Activated CD4-positive, alpha-beta memory T cell treated with anti-CD3 and anti-CD28 coated beads for 36 hours (primary cell): ENCODE measurements around the gene EFNA5. TPM values are rescaled to one million over a fixed set of nuclear protein-coding genes. Genes with fewer than 3 reads are reported as not detected.
A peak's percentile ranks its signal among the peaks of the same experiment; 100 is the strongest.

Experiments used
- CTCF ChIA-PET: fragments of 350-600 bp; sonication (Branson Sonifier 250); formaldehyde crosslinking; loops from one replicate; lab custom pipeline; 2021; ENCODE audit warnings: antibody characterized with exemption, inconsistent platforms; lab: Charles Lee
- POLR2A ChIA-PET: fragments of 350-600 bp; sonication (Branson Sonifier 250); formaldehyde crosslinking; loops from one replicate; lab custom pipeline; 2021; ENCODE audit warnings: antibody characterized with exemption; lab: Charles Lee
- DNase-seq: peaks from one replicate; pipeline ENCODE4 v3.0.0-alpha.2; 2020
- H3K27ac Mint-ChIP-seq: one replicate; pipeline ENCODE4 v1.8.0; 2021; ENCODE audit warnings: mixed read lengths
- H3K27me3 Mint-ChIP-seq: one replicate; pipeline ENCODE4 v1.8.0; 2021; ENCODE audit warnings: mixed read lengths
- H3K36me3 Mint-ChIP-seq: one replicate; pipeline ENCODE4 v1.8.0; 2021; ENCODE audit warnings: mixed read lengths
- H3K4me1 Mint-ChIP-seq: one replicate; pipeline ENCODE4 v1.8.0; 2021; ENCODE audit warnings: low read depth, mixed read lengths
- H3K4me3 Mint-ChIP-seq: one replicate; pipeline ENCODE4 v1.8.0; 2021; ENCODE audit warnings: mild to moderate bottlenecking, mixed read lengths
- H3K9me3 Mint-ChIP-seq: one replicate; pipeline ENCODE4 v1.8.0; 2021; ENCODE audit warnings: mixed read lengths
- intact Hi-C: fragments of 100-400 bp; cut with micrococcal nuclease; formaldehyde crosslinking; loops from one replicate; pipeline ENCODE4 v1.15.1; 2023
- total RNA-seq, 2 experiments: library from RNA; stranded (reverse); gene quantifications; one replicate each; pipeline ENCODE4 v1.2.3, GENCODE V29; 2021

The EFNA5 gene
- total RNA-seq, 2 experiments from 2014 or later = not detected

- POLR2A ChIA-PET = no interaction called here
- Mint-ChIP-seq H3K27ac (no peak overlapping the region), H3K4me3 (no peak overlapping the region), H3K9me3 (no peaks in the 10 kb centered on the region), H3K27me3 (no peaks in the 10 kb centered on the region), H3K4me1 (peaks cover 27% of the 10 kb centered on the region), H3K36me3 (no peaks in the 10 kb centered on the region)
- intact Hi-C loops = loop anchor here (2.0 to 5.0 kb wide), 5 partner anchors 15 to 283 kb away; partner anchors contain the start of gene EFNA5
- no peak for DNase-seq
- CTCF ChIA-PET = interaction anchor here (1.2 to 1.4 kb wide), 2 partner anchors 126 to 183 kb away, joined by 3 to 4 read pairs; no protein-coding TSS in a partner anchor
These were observed 281.0 kb downstream of the EFNA5 start for GRCh38 chr5:107389775-107390148.

- peak; percentile 21 for DNase-seq
- H3K9me3 Mint-ChIP-seq = no peaks in the 10 kb centered on the region
- ChIA-PET CTCF (interaction anchor here (1.2 to 1.4 kb wide), 2 partner anchors 126 to 183 kb away, joined by 3 to 4 read pairs; no protein-coding TSS in a partner anchor), POLR2A (no interaction called here)
- peaks cover 27% of the 10 kb centered on the region for H3K4me1 Mint-ChIP-seq
- H3K4me3 Mint-ChIP-seq = no peak overlapping the region
- no peaks in the 10 kb centered on the region for H3K27me3 Mint-ChIP-seq
- H3K27ac Mint-ChIP-seq = peak overlapping the region; percentile 47
- intact Hi-C loops = loop anchor here (2.0 to 5.0 kb wide), 4 partner anchors 88 to 283 kb away; partner anchors contain the start of gene EFNA5
- no peaks in the 10 kb centered on the region for H3K36me3 Mint-ChIP-seq
These were observed 281.5 kb downstream of the EFNA5 start for GRCh38 chr5:107389130-107389774.

DNA sequence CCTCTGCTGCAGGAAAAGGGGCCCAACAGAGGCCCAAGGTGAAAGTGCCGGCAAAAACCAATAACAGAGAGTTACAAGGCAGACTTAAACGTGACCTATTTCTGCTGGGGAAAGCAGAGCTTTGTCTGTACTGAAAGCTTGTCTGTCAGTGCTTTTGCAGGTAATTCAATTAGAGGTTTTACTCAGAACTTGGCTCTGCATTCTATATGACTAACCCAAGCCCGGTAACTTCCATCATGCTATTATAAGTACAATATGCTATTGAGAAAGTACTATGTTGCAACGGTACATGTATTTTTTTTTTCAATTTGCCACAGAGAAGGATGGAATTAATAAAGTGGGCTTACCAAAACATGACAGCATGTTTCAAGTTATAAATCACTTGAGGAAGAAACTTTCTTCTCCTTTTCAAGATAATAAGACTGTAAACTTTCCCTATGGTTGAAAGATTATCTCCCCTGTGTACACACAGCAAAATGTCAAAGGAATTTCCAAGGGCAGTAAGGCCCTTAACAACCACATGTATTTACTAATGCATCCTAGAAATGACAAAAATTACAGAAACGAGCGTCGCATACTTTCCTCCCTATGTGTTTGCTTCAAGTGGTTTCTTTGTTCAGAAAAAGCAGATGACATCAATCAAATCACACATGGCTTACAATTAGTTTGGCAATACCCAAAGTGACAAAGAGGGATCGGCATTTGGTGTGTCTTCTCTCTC, 282.4 kb downstream of the EFNA5 start:
- H3K36me3 Mint-ChIP-seq = no peaks in the 10 kb centered on the region
- H3K4me1 Mint-ChIP-seq = peaks cover 27% of the 10 kb centered on the region
- H3K27ac Mint-ChIP-seq = peak overlapping the region; percentile 58
- no peaks in the 10 kb centered on the region for H3K27me3 Mint-ChIP-seq
- intact Hi-C loops = loop anchor here (1.0 to 5.0 kb wide), 5 partner anchors 88 to 284 kb away; partner anchors contain the start of gene EFNA5
- H3K9me3 Mint-ChIP-seq = no peaks in the 10 kb centered on the region
- ChIA-PET POLR2A (no interaction called here), CTCF (interaction anchor here (1.2 to 1.4 kb wide), 3 partner anchors 125 to 184 kb away, joined by 3 to 4 read pairs (median 3); no protein-coding TSS in a partner anchor)
- no peak overlapping the region for H3K4me3 Mint-ChIP-seq
- peak; percentile 17 for DNase-seq

DNA sequence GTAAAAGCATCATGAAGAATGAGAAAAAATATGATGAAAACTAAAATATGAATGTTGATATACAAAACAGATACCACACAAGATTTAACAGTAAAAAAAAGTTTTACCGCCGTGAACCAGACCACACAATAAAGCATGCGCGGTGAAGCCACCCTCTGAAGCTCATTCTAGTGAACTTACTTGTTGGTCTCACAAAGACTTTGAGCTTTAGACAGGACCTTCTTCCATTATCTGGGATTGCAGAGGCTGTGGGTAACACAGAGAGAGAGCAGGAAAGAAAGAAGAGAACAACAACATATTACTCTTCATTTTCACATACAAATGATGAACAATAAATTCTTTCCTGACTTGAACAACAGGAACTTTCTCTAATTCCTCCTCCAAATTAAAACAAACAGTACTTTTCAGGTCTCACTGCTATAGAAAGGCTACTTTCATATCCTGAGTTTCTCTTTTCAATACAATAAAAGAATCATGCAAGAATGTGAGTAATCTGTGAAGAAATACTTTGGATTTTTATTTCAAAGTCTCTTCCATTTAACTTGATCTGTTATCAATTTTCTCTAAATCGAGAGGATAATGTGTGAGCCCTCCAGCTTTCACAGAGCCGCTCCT, 283.1 kb downstream of the EFNA5 start:
- Mint-ChIP-seq H3K27me3 (no peaks in the 10 kb centered on the region), H3K4me1 (peaks cover 27% of the 10 kb centered on the region), H3K4me3 (no peak overlapping the region), H3K9me3 (no peaks in the 10 kb centered on the region), H3K36me3 (no peaks in the 10 kb centered on the region), H3K27ac (no peak overlapping the region)
- CTCF ChIA-PET = interaction anchor here (1.4 kb wide), 1 partner anchor 184 kb away, joined by 3 read pairs; no protein-coding TSS in a partner anchor
- POLR2A ChIA-PET = no interaction called here
- intact Hi-C loops = loop anchor here (1.0 to 5.0 kb wide), 5 partner anchors 89 to 285 kb away; partner anchors contain the start of gene EFNA5
- DNase-seq = no peak

GRCh38 chr5:107385708-107386107, 285.0 kb downstream of the EFNA5 start:
- CTCF ChIA-PET = interaction anchor here (0.7 kb wide), 1 partner anchor 176 kb away, joined by 3 read pairs; no protein-coding TSS in a partner anchor
- DNase-seq = no peak
- intact Hi-C loops = loop anchor here (5.0 kb wide), 1 partner anchor 287 kb away; the partner anchor contains the start of gene EFNA5
- Mint-ChIP-seq H3K9me3 (no peaks in the 10 kb centered on the region), H3K4me1 (peaks cover 27% of the 10 kb centered on the region), H3K27ac (no peak overlapping the region), H3K27me3 (no peaks in the 10 kb centered on the region), H3K4me3 (no peak overlapping the region), H3K36me3 (no peaks in the 10 kb centered on the region)
- POLR2A ChIA-PET = no interaction called here

DNA sequence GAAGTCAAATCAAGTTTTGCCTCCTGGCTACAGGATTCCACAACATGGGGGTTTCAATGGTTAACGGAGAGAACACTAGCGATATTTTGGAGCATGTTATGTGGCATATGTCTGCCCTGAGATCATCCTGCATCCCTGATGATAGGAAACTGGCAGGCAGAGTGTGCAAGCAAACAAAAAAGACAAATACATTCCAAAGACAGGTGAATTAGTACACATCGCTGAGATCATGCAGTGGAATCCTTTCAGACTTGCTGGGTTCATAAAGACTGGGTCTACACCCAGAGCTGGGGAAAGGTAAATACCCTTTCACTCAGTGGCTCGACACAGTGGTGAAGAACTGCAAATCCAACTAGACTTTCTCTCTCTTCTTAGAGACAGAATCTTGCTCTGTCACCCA, 286.5 kb downstream of the EFNA5 start:
- no peaks in the 10 kb centered on the region for H3K9me3 Mint-ChIP-seq
- peaks cover 21% of the 10 kb centered on the region for H3K4me1 Mint-ChIP-seq
- no peaks in the 10 kb centered on the region for H3K36me3 Mint-ChIP-seq
- H3K4me3 Mint-ChIP-seq = no peak overlapping the region
- H3K27ac Mint-ChIP-seq = no peak overlapping the region
- POLR2A ChIA-PET = no interaction called here
- CTCF ChIA-PET = no interaction called here
- H3K27me3 Mint-ChIP-seq = no peaks in the 10 kb centered on the region
- no peak for DNase-seq
- intact Hi-C loops = no loop called here

GRCh38 chr5:107383414-107383813, 287.3 kb downstream of the EFNA5 start:
- intact Hi-C loops = no loop called here
- Mint-ChIP-seq H3K36me3 (no peaks in the 10 kb centered on the region), H3K27me3 (no peaks in the 10 kb centered on the region), H3K27ac (no peak overlapping the region), H3K4me1 (peaks cover 12% of the 10 kb centered on the region), H3K4me3 (no peak overlapping the region), H3K9me3 (no peaks in the 10 kb centered on the region)
- CTCF ChIA-PET = no interaction called here
- POLR2A ChIA-PET = no interaction called here
- DNase-seq = no peak

DNA sequence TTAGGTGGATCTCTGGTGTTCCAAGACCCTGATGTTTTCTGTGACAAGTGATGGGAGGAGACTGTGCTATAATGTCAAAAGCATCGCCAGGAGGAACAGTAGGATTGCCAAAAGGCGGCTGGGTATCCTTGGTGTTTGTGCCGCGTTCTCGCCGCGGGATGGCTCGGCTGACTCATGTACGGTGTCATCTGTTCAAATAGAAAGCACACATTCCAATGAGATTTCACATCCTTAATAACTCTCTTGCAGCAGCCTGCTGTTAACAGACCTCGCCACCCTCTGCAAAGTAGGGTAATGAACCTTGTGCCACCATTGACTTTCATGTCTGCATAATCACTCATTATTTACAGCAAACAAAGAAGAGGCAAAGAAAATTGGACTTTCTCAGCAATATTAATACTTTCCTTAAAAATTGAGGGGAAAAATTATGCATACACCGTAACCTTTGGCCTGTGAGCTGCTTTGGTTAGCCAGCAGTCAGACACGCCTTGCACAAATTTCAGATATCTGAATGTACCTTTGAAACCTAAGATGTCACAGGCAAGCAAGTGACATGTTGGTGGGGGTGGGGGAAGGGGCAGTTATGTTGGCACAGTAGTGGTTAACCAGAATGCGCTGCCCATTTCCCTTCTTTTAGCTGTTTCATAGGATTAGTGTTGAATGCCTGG, 289.4 kb downstream of the EFNA5 start:
- H3K27me3 Mint-ChIP-seq = no peaks in the 10 kb centered on the region
- ChIA-PET CTCF (no interaction called here), POLR2A (no interaction called here)
- H3K4me3 Mint-ChIP-seq = no peak overlapping the region
- H3K36me3 Mint-ChIP-seq = no peaks in the 10 kb centered on the region
- H3K27ac Mint-ChIP-seq = no peak overlapping the region
- H3K9me3 Mint-ChIP-seq = no peaks in the 10 kb centered on the region
- no peak for DNase-seq
- intact Hi-C loops = no loop called here
- H3K4me1 Mint-ChIP-seq = no peaks in the 10 kb centered on the region

- Mint-ChIP-seq H3K36me3 (no peaks in the 10 kb centered on the region), H3K27ac (no peak overlapping the region), H3K4me3 (no peak overlapping the region), H3K9me3 (no peaks in the 10 kb centered on the region), H3K27me3 (no peaks in the 10 kb centered on the region), H3K4me1 (no peaks in the 10 kb centered on the region)
- POLR2A ChIA-PET = no interaction called here
- CTCF ChIA-PET = no interaction called here
- intact Hi-C loops = no loop called here
- no peak for DNase-seq
These were observed 290.1 kb downstream of the EFNA5 start for GRCh38 chr5:107380654-107381053.

DNA sequence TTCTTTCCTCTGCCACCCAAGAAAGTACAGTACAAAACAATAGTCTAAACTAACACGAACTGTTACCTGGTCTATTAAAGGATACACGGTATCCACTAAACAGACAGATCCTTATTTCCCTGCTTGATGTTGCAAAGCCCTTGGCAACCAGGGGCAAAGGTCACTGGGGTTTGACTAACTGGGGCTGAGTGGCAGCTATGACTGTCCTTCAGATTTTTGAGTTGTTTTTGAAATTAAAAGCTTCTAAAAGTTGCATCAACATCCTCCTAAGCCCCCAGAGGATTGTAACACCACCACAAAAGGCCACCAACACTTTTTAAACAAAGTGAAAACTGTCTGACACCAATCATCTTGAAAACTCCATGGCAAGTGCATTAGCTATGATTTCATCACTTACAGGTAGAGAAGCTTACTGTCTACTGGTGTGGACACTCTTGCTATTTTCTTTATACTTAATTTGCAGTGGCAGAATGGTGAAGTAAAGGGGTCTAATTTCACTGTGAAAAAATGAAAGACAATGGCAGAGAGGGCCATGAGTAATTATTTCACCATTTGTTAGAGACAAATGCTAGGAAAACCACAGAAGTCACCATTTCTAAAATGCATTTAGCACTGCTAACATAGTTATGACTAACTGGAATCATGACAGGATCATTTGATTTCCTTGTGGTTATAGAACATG, 292.4 kb downstream of the EFNA5 start:
- Mint-ChIP-seq H3K9me3 (no peaks in the 10 kb centered on the region), H3K27me3 (no peaks in the 10 kb centered on the region), H3K36me3 (no peaks in the 10 kb centered on the region), H3K4me3 (no peak overlapping the region), H3K27ac (no peak overlapping the region), H3K4me1 (no peaks in the 10 kb centered on the region)
- intact Hi-C loops = no loop called here
- CTCF ChIA-PET = no interaction called here
- DNase-seq = no peak
- POLR2A ChIA-PET = no interaction called here

GRCh38 chr5:107377277-107377609, 293.5 kb downstream of the EFNA5 start:
- CTCF ChIA-PET = no interaction called here

More at GRCh38 chr5:107377277-107377609, 293.5 kb downstream of the EFNA5 start:
- no peaks in the 10 kb centered on the region for H3K4me1 Mint-ChIP-seq
- no peaks in the 10 kb centered on the region for H3K27me3 Mint-ChIP-seq
- no peak overlapping the region for H3K27ac Mint-ChIP-seq
- no peak overlapping the region for H3K4me3 Mint-ChIP-seq
- H3K9me3 Mint-ChIP-seq = no peaks in the 10 kb centered on the region
- POLR2A ChIA-PET = no interaction called here
- no peaks in the 10 kb centered on the region for H3K36me3 Mint-ChIP-seq
- intact Hi-C loops = no loop called here
- no peak for DNase-seq
